GM12875 (cell line): Measurements from ENCODE around the gene PRR36.

Experiments used
- H3K4me3 ChIP-seq: one replicate; pipeline ENCODE4 v1.5.1; 2011; ENCODE audit warnings: low read depth, low read length, control low read depth
- TF ChIP-seq, protein P1 (sequence below): IDR thresholded peaks from 2 replicates; pipeline ENCODE4 v1.5.1; 2011; ENCODE audit warnings: low read depth, mild to moderate bottlenecking, control low read depth, inconsistent platforms, low read length, moderate library complexity, borderline replicate concordance; ENCODE audit not compliant: insufficient read depth

The PRR36 gene

DNA sequence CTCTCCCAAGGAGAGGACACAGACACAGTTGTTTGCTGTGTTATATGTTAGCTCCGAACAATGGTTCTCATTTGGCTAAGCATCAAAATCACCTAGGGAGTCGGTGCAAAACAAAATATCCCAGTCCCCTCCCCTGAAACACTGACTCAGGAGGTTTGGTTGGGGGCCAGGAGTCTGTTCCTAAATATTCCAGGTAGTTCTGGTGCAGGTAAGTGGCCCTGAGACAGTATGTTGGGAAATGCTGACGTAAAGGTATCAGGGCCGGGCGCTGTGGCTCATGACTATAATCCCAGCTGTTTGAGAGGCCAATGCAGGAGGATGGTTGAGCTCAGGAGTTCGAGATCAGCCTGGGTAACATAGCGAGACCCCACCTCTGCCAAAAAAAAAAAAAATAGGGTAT, 27.1 kb upstream of the PRR36 start:
- TF ChIP-seq, protein P1, sequence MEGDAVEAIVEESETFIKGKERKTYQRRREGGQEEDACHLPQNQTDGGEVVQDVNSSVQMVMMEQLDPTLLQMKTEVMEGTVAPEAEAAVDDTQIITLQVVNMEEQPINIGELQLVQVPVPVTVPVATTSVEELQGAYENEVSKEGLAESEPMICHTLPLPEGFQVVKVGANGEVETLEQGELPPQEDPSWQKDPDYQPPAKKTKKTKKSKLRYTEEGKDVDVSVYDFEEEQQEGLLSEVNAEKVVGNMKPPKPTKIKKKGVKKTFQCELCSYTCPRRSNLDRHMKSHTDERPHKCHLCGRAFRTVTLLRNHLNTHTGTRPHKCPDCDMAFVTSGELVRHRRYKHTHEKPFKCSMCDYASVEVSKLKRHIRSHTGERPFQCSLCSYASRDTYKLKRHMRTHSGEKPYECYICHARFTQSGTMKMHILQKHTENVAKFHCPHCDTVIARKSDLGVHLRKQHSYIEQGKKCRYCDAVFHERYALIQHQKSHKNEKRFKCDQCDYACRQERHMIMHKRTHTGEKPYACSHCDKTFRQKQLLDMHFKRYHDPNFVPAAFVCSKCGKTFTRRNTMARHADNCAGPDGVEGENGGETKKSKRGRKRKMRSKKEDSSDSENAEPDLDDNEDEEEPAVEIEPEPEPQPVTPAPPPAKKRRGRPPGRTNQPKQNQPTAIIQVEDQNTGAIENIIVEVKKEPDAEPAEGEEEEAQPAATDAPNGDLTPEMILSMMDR = no peak
- no peak overlapping the region for H3K4me3 ChIP-seq

DNA sequence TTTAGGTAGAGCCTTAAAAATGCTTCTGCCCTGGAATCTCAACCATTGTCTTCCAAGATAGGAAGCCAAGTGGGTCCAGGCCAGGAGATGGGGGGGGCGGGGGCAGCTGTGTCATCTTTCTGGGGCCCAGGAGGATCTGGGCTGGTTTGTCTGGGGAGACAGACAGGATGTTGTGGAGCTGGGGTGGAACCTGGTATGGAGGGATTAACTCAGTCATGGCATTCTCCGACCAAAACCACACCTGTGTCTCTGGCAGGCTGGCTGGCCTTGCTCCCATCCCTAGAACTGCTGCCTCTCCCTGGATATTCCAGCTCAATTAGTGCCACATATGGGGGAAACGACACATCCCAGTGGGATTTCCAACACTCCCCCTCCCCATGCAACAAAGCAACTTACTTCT, 26.7 kb upstream of the PRR36 start:
- H3K4me3 ChIP-seq = no peak overlapping the region
- TF ChIP-seq, protein P1 = no peak

DNA sequence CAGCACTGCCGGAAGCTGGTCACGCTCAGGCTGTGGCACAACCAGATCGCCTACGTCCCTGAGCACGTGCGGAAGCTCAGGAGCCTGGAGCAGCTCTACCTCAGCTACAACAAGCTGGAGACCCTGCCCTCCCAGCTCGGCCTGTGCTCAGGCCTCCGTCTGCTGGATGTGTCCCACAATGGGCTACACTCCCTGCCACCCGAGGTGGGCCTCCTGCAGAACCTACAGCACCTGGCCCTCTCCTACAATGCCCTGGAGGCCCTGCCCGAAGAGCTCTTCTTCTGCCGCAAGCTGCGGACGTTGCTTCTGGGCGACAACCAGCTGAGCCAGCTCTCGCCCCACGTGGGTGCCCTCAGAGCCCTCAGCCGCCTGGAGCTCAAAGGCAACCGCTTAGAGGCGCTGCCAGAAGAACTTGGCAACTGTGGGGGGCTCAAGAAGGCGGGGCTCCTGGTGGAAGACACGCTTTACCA, 26.2 kb upstream of the PRR36 start:
- no peak overlapping the region for H3K4me3 ChIP-seq
- TF ChIP-seq, protein P1 = no peak

DNA sequence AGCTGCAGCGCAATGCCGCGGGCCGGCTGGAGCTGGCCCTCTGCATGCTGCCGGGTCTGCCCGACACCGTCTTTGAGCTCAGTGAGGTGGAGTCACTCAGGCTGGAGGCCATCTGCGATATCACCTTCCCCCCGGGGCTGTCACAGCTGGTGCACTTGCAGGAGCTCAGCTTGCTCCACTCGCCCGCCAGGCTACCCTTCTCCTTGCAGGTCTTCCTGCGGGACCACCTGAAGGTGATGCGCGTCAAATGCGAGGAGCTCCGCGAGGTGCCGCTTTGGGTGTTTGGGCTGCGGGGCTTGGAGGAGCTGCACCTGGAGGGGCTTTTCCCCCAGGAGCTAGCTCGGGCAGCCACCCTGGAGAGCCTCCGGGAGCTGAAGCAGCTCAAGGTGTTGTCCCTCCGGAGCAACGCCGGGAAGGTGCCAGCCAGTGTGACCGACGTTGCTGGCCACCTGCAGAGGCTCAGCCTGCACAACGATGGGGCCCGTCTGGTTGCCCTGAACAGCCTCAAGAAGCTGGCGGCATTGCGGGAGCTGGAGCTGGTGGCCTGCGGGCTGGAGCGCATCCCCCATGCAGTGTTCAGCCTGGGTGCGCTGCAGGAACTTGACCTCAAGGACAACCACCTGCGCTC, 25.7 kb upstream of the PRR36 start:
- H3K4me3 ChIP-seq = no peak overlapping the region
- TF ChIP-seq, protein P1 = no peak

DNA sequence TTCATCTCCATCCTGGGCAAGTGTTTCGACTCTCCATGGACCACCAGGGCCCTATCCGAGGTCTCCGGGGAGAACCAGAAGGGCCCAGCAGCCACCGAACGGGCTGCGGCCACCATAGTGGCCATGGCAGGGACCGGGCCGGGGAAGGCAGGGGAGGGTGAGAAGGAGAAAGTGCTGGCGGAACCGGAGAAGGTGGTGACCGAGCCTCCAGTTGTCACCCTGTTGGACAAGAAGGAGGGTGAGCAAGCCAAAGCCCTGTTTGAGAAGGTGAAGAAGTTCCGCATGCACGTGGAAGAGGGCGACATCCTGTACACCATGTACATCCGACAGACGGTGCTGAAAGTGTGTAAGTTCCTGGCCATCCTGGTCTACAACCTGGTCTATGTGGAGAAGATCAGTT, 24.8 kb upstream of the PRR36 start:
- TF ChIP-seq, protein P1 = no peak
- H3K4me3 ChIP-seq = no peak overlapping the region

DNA sequence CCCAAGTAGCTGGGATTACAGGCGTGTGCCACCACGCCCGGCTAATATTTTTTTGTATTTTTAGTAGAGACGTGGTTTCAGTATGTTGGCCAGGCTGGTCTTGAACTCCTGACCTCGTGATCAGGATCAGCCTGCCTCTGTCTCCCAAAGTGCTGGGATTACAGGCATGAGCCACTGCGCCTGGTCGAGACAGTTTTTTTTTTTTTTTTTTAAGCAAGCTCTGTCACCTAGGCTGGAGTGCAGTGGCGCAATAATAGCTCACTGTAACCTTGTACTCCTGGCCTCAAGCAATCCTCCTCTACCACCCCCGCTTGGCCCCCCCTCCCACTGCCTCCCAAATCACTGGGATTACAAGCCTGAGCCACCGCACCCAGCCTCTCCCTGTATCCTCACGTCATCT, 23.1 kb upstream of the PRR36 start:
- no peak overlapping the region for H3K4me3 ChIP-seq
- TF ChIP-seq, protein P1 = no peak

DNA sequence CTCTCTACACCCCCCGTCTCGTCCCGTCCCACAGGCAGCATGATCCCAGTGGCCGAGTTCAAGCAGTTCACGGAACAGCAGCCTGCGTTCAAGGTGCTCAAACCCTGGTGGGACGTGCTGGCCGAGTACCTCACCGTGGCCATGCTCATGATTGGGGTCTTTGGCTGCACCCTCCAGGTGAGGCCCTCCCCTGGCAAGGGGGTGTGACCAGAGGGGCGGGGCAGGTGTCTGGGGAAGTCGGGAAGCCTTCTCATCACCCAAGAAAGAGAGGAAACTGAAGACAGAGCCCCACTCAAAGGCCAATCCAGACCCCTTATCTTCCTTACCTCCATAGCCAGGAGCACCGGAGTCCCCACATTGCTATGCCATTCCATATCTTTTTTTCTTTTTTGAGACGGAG, 21.4 kb upstream of the PRR36 start:
- TF ChIP-seq, protein P1 = no peak
- no peak overlapping the region for H3K4me3 ChIP-seq
